ENCODE data around the gene ALPK1. TPM values are rescaled to one million over a fixed set of nuclear protein-coding genes. Genes with fewer than 3 reads are reported as not detected.
"Not testable (repeated sequence)": the region's sequence is repeated elsewhere in the genome, so short reads cannot be mapped to it uniquely, and the experiment has no call there.

ALPK1 gene
- total RNA-seq, 2 experiments from 2014 or later: 14.0 to 14.7 TPM

- no peaks in the 10 kb centered on the region for H3K36me3 Mint-ChIP-seq
- no peak overlapping the region for H3K4me3 Mint-ChIP-seq
- H3K27ac Mint-ChIP-seq: no peak overlapping the region
- H3K27me3 Mint-ChIP-seq: peaks cover 3% of the 10 kb centered on the region
- no peaks in the 10 kb centered on the region for H3K4me1 Mint-ChIP-seq
- DNase-seq: no peak
- no peaks in the 10 kb centered on the region for H3K9me3 Mint-ChIP-seq
These were observed 176.8 kb downstream of the ALPK1 start for GRCh38 chr4:112473985-112474384.

GRCh38 chr4:112485930-112486329 is 188.8 kb downstream of the ALPK1 start:
- Mint-ChIP-seq H3K4me3 (no peak overlapping the region), H3K9me3 (peaks cover 20% of the 10 kb centered on the region), H3K27ac (no peak overlapping the region), H3K36me3 (peaks cover 1% of the 10 kb centered on the region), H3K4me1 (no peaks in the 10 kb centered on the region), H3K27me3 (peaks cover 7% of the 10 kb centered on the region)
- no peak for DNase-seq

GRCh38 chr4:112490808-112491207 is 193.6 kb downstream of the ALPK1 start:
- Mint-ChIP-seq H3K27me3 (peaks cover 16% of the 10 kb centered on the region), H3K9me3 (peaks cover 19% of the 10 kb centered on the region)
- H3K27ac Mint-ChIP-seq, H3K4me3 Mint-ChIP-seq, H3K36me3 Mint-ChIP-seq, H3K4me1 Mint-ChIP-seq, DNase-seq: not testable (repeated sequence)

Other genes starting within 250 kb of the ALPK1 start
- gene FAM241A, start 151.9 kb upstream of the ALPK1 start, total RNA-seq: 1 to 10 TPM; 7.4 to 7.5 TPM
- 10 to 100 TPM; 19.1 to 22.4 TPM for gene AP1AR, start 65.6 kb upstream of the ALPK1 start, total RNA-seq
- gene TIFA, start 11.5 kb upstream of the ALPK1 start, total RNA-seq: 10 to 100 TPM; 45.6 to 49.2 TPM
- not detected for gene NEUROG2, start 218.8 kb downstream of the ALPK1 start, total RNA-seq

All from activated naive CD8-positive, alpha-beta T cell treated with anti-CD3 and anti-CD28 coated beads for 36 hours (primary cell).